Measurements from ENCODE around the gene DEF6.
"Not testable (repeated sequence)": the region's sequence is repeated elsewhere in the genome, so short reads cannot be mapped to it uniquely, and the experiment has no call there.

The DEF6 gene

DNA sequence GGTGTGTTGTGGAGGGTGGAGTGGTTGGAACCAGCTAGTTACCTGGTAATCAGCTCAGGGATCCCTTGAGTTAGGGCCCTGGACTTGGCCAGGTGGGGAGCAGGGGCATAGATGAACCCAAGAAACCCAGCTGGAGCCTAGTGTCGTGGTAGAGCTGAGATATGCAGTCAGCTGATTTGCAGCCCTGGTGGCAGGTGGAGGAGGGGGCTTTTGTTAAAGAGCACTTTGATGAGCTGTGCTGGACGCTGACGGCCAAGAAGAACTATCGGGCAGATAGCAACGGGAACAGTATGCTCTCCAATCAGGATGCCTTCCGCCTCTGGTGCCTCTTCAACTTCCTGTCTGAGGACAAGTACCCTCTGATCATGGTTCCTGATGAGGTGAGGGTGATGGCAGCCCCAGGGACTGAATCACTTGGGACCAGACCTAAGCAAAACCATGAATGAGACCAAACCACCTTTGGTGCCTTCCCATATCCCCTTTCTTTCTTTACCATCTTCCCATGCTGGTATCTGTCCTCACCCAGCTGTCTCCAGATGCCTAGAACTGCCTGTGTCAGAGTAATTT, 12.7 kb downstream of the DEF6 start:
- DNase-seq (ENCODE audit: low spot score) = peak; percentile 48

DNA sequence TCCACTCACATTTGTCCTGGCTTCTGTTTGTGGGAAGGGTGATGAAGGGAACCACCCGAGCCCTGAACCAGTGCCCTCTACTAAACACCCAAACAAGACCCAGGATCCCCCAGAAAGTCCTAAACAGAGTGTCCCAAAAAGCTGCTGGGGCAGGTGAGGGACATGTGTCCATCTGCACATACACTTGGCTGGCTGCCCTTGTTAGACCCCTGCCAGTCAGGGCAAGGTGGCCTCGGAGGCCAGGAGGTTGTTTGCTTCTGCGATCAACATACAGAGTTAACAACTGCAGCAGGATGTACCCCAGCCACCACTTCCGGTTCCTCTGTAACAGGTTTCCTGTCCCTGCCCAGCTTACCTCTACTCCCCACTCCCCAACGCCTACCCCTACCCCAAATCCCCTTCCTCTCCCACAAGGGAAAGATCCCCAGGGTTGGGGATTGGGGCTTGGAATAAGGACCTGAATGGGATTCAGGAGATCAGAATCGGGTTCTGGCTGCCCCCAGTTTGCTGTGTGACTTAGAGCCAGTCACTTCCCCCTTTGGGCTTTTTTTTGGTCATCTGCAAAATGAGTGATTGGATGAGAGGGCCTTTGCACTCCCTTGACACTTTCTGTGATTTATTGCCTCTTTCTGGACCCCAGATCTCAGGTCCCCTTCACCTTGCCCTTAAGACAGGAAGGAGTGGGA, 13.9 kb downstream of the DEF6 start:
- peak; percentile 41 for DNase-seq (ENCODE audit: low spot score)

DNA sequence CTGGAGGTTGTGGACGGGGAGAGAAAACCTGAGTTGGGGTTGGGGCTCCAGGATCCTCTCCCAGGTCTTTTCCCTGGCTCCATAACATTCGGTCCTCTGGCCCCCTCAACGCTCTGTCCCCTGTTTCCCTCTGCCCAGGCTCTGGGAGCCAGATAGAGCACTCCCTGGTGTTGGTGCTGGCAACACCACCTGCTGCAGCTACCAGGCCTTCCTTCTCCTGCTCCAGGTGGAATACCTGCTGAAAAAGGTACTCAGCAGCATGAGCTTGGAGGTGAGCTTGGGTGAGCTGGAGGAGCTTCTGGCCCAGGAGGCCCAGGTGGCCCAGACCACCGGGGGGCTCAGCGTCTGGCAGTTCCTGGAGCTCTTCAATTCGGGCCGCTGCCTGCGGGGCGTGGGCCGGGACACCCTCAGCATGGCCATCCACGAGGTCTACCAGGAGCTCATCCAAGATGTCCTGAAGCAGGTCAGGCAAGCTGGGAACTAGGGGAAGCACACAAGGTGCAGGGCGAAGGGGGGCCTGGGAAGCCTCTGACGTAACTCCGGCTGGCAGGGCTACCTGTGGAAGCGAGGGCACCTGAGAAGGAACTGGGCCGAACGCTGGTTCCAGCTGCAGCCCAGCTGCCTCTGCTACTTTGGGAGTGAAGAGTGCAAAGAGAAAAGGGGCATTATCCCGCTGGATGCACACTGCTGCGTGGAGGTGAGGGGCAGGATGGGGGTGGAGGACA, 14.6 kb downstream of the DEF6 start:
- DNase-seq (ENCODE audit: low spot score) = peak; percentile 41

DNA sequence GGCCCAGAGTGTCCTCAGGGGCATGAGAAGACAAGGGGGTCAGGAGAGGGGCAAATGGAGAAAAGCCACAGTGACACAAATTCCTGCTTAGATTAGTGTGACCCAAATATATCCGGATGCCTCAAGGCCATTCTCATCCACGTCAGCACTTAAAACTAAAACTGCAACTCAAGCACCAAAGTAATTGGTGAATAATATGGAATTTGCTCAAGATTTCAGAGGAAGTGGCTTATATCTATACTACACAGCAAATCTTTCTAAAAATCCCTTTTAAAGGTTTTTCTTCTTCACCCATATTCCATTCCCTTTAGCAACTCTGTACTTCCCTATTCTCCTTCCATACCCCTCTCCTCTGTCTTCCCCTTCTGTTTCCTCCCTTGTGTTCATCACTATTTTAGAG, 15.2 kb downstream of the DEF6 start:
- no peak for DNase-seq (ENCODE audit: low spot score)

DNA sequence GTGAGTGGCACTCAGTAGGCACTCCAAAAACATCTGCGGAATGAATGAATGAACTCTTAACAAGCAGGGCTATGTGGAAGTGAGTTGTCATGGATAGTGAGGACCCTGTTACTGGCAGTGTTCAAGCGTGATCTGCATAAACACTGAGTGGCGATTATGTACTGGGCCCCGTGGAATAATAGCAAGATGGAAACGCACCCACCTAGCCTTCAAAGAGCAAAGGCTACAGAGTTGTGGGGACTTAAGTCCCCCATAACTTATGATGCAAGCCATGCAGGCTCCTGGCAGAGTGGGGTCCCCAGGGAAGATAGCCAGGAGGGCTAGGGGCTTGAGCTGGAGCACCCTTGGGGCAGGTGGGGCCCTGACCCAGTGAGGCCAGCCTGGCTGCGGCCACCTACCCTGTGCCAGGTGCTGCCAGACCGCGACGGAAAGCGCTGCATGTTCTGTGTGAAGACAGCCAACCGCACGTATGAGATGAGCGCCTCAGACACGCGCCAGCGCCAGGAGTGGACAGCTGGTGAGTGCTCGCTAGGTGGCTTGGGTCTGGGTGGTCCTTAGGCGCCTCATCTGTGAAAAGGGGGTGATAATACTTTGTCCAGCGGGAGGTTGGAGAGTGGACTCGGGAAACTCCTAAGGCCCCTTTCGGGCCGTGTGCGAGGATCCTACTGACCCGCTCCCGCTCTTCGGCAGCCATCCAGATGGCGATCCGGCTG, 20.0 kb downstream of the DEF6 start:
- no peak for DNase-seq (ENCODE audit: low spot score)

DNA sequence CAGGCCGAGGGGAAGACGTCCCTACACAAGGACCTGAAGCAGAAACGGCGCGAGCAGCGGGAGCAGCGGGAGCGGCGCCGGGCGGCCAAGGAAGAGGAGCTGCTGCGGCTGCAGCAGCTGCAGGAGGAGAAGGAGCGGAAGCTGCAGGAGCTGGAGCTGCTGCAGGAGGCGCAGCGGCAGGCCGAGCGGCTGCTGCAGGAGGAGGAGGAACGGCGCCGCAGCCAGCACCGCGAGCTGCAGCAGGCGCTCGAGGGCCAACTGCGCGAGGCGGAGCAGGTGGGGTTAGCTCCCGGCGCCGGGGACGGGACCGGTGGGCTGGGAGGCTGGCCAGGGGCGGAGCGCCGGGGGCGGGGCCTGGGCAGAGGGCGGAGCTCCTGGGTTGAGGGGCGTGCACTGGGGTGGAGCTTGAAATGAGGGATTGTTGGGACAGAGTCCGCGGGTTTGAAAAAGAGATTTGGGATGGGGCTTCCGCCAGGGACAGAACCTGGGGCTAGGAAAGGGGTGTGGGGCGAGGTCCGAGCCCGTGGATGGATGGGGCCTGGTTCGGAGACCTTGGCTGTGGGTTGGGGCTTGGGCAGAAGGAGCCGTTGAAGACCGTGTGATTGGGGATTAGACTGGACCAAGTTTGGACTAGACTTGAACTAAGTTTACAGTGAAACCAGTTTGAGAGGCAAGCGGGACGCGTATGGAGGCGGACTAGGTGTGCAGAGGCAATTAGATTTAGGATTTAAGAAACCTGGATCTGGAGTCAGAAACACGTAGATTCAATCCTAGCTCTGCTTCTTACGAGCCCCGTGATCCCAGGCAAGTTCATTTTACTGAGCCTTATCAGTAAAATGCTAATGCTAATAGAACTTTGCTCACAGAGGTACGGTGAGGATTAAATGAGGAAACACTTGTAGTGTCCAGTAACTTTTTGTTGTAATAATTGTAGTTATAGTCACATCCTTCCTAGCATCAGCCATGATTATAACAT, 20.9 kb downstream of the DEF6 start:
- DNase-seq (ENCODE audit: low spot score) = peak; percentile 93

DNA sequence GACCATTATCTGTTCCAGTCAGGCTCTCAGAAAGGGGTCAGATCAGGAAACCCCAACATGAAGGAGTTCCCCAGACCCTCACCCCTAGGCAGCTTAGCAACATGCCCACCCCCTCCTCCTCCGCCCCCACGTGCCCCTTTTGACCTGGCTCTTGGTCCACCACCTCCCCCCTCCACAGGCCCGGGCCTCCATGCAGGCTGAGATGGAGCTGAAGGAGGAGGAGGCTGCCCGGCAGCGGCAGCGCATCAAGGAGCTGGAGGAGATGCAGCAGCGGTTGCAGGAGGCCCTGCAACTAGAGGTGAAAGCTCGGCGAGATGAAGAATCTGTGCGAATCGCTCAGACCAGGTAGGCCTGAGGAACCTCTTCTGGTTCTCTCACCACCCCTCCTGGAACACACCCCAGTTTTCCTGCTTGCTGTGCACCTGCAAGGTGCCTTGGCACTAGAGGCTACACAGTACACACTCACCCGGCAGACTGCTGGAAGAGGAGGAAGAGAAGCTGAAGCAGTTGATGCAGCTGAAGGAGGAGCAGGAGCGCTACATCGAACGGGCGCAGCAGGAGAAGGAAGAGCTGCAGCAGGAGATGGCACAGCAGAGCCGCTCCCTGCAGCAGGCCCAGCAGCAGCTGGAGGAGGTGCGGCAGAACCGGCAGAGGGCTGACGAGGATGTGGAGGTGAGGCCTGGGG, 21.9 kb downstream of the DEF6 start:
- DNase-seq (ENCODE audit: low spot score) = peak; percentile 41

DNA sequence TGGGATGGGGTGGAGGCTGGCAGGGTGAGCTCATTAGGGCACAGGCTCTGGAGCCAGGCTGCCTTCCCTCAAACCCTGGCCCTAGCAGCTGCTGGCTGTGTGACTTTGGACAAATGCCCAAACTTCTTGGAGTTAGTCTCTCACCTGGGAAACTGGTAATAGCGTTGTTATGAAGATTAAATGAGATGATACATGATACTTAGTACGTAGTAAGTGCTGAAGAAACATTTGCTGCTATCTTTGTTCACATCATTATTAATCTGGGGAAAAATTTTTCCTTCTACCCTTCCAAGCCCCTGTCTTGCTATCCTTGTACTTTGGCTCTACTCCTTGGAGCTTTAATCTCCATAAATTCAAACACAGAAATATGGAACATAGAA, 22.4 kb downstream of the DEF6 start:
- no peak for DNase-seq (ENCODE audit: low spot score)

DNA sequence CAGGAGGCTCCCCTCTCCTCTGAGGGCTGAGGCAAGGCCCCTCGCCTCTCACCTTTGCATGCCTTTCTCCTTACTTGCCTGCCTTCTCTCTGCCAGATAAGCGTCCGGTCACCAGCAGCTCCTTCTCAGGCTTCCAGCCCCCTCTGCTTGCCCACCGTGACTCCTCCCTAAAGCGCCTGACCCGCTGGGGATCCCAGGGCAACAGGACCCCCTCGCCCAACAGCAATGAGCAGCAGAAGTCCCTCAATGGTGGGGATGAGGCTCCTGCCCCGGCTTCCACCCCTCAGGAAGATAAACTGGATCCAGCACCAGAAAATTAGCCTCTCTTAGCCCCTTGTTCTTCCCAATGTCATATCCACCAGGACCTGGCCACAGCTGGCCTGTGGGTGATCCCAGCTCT, 23.5 kb downstream of the DEF6 start:
- DNase-seq (ENCODE audit: low spot score) = no peak

DNA sequence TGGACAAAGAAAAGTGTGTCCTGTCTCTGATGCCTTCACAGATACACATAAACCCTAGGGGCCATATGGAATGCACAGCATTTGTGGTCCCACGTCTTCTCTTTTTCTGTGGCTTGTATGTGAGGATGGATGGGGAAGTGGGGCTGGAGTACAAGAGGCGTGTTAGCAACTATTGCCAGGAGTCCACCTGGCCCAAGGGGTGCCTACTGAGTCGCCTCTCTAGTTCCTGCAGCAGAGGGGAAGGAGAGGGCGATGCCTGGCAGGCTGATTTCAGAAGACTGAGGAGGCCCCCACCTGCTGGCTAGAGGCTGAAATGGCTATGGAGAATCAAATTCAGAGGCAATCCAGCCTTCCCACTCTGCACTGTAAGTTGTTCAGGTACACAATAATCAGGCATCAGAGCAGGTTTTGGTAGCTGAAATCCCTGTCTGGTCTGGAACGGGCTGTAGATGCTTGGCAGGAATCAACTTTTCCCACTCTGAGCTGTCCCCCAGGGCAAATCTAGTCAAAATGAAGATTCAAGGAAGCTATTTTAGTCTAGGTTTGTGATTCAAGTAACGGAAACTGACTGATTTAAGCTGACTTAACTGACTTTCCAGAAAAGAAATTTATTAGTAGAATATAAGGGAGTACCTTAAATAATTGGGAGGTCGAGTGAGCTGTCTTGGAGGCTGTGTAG, 29.9 kb downstream of the DEF6 start:
- peak; percentile 64 for DNase-seq (ENCODE audit: low spot score)

DNA sequence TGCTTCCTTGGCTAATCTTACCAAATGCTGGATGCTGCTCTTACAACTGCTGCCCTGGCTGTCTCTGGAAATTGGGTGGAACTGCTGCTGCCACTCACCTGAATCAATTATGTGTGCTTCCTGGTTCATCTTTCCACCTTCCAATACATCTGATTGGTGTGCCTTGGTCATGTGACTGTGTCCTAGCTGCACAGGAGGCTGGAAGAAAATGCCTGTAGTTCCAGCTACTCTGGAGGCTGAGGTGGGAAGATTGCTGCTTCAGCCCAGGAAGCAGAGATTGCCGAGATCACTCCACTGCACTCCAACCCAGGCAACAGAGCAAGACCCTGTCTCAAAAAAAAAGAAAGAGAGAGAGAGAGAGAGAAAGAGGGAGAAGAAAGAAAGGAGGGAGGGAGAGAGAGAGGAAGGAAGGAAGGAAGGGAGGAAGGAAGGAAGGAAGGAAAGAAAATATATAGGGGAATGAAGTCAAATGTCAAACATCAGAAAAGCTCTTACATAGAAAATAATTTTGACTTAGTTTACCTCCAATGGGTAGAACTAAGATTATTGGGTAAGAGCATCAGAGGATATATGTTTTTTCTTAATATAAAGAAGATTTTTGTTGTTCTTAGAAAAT, 30.6 kb downstream of the DEF6 start:
- no peak for DNase-seq (ENCODE audit: low spot score)

DNA sequence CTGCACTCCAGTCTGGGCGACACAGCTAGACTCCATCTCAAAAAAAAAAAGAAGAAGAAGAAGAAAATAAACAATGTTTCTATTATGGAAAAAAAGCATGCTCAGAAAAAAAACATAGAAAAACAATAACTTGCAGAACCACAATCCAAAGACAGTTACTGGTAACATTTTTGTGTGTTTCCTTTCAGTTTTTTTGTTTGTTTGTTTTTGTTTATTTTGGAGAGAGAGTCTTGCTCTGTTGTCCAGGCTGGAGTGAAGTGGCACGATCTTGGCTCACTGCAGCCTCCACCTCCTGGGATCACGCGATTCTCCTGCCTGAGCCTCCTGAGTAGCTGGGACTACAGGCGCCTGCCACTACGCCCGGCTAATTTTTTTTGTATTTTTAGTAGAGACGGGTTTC, 31.3 kb downstream of the DEF6 start:
- not testable (repeated sequence) for DNase-seq (ENCODE audit: low spot score)

DNA sequence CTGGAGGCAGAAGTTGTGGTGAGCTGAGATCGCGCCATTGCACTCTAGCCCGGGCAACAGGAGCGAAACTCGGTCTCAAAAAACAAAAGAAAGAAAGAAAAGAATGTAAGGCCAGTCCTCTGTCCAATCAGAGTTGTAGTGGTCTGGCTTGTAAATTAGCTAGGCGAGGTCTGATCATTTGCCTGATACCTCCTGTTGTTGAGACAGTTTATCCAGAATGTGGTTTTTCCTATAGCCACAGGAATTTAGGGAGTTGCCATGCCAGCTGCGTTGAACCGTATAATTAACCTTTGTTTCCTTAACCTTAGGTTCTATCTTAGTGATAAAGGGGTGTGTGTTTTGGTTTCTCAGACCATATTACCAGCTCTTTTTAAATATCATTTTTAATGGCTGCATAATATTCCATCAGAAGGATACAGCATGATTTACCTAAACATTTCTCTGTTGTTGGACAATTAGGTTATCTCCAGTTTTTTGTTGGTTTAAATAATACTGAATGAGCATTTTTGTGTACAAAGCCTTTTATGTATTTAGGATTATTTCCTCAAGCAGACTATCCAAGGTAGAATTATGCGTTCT, 33.0 kb downstream of the DEF6 start:
- no peak for DNase-seq (ENCODE audit: low spot score)

DNA sequence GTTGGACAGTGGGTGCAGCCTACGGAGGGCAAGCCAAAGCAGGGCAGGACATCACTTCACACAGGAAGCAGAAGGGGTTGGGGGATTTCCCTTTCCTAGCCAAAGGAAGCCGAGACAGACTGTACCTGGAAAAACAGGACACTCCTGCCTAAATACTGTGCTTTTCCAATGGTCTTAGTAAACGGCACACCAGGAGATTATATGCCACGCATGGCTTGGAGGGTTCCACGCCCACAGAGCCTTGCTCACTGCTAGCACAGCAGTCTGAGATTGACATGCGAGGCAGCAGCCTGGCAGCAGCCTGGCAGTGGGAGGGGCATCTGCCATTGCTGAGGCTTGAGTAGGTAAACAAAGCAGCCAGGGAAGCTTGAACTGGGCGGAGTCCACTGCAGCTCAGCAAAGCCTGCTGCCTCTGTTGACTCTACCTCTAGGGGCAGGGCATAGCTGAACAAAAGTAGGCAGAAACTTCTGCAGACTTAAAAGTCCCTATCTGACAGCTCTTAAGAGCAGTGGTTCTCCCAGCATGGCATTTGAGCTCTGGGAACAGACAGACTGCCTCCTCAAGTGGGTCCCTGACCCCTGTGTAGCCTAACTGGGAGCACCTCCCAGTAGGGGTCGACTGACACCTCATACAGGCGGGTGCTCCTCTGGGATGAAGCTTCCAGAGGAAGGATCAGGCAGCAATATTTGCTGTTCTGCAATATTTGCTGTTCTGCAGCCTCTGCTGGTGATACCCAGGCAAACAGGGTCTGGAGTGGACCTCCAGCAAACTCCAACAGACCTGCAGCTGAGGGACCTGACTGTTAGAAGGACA, 34.7 kb downstream of the DEF6 start:
- not testable (repeated sequence) for DNase-seq (ENCODE audit: low spot score)

DNA sequence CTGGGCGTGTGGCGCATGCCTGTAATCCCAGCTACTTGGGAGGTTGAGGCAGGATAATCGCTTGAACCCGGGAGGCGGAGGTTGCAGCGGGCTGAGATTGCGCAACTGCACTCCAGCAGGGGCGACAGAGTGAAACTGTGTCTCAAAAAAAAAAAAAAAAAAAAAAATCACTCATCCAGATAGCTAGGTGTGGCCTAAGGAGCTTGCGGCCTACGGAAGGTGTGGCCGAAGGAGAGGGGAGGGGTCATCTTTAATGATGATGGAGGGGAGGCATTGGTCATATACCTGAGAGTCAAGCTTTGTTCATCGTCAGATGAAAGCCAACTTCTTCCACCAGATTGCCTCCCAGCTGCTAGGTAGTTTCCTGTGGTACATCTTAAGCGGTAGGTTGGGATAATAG, 43.9 kb downstream of the DEF6 start:
- DNase-seq (ENCODE audit: low spot score) = no peak

DNA sequence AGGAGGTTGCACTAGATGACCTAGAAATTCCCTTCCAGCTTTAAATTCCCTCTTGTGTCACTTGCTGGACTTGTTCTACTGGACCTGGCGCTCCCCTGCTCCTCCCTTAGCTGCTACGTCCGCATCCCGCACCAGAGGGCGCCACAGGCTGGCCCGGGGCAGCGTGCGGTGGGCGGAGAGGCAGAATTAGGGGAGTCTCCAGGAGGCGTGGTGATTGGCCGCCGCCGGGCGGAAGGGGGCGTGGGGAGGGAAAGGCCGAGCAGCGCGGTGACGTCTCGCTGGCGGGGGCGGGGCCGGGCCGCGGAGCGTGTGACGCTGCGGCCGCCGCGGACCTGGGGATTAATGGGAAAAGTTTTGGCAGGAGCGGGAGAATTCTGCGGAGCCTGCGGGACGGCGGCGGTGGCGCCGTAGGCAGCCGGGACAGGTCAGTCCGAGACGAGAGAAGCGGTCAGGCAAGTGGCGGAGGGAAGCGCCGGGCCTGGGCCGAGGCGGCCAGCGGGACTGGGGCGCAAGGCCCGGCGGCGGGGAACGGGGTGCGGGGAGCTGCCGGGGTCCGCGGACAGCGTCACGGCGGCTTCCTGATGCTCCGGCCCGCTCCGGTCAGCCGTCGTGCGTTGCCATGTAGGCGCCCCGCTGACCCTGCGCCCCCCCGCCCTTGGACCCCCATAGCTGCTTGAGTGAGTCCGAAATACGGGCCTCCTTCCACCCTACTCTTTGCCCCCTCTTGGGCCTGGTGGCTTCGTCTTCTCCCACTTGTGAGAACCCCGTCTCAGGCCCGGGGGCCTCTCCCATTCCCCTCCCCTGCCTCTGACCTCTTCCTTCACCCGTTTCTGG, 44.9 kb downstream of the DEF6 start, which contains the start of gene PPARD:
Gene PPARD (plus strand): TSS at position 301 of the 834 bp plus-strand sequence. CDS start 68,530 bp downstream, outside the sequence.
- peak; percentile 99 for DNase-seq (ENCODE audit: low spot score)

DNA sequence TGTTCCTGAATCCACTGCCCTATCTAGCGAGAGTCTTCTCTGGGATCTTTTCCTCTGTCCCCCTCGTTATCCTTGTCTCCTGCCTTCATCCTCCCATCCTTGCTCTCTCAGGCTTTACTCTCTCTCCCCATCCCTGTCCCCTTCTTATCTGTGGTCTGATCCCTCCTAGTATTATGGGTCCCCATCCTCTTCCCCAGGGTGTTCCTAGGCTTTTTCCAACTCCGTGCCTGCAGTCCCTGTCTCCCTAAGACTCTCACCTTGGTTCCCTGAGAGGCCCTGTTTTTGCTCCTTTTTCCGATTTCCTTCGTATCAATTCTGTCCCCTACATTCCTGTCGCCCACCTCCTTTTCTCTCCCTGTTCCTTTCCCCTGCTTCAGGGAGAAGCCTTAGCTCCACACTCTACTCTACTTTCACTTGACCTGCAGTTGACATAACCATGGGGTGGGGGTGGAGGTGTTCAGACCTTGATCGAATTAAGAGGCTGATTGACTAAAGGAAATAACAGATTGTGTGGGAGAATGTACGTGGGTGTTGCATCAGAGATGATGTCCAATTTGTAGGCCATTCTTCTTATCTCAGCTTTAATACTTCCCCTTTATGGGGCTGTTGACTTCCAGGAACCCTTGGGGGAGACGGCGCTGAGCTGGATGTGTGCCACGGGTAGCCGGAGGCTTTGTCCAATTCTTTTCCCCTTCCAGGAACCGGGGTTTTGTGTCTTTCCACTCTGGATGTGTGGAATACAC, 45.6 kb downstream of the DEF6 start:
- DNase-seq (ENCODE audit: low spot score) = no peak
